Measurements from ENCODE around the gene GEMIN5. TPM values are rescaled to one million over a fixed set of nuclear protein-coding genes. Genes with fewer than 3 reads are reported as not detected.

Gene GEMIN5
- total RNA-seq, 1 donor from 2014 or later = 12.8 TPM

DNA sequence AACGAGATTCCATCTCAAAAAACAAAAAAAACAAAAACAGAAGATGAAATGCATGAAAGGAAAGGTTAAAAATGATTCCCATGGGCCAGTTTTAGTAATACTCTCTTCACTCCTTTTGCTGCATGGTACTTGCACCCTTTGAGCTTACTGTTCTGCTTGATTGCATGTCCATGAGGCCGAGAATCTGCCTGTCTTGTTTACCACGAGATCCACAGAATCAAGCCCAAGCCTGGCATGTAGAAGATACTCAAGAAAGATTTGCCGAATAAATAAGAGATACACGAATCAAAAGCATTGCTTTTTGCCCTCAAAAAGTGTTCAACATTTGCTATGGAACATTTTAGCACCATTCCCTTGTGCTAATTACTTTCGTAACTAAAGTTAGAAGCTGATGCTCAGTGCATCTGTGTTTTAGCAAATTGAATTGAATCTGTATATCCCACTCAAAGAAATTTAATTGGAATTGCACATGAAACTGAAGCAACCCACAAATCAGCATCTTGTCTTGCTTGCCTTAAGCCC is 88.7 kb downstream of the GEMIN5 start:
- H3K27me3 ChIP-seq = no peaks in the 10 kb centered on the region
- no peaks in the 10 kb centered on the region for H3K36me3 ChIP-seq
- intact Hi-C loops (cut with DNase I) = no loop called here
- H3K27ac ChIP-seq = peak overlapping the region; percentile 89
- no peak for TF ChIP-seq POLR2AphosphoS5 (IDR thresholded peaks at IDR 0.05; ENCODE audit: insufficient read depth in 1 of 2, low read depth in 1 of 2)
- no peak for TF ChIP-seq CTCF (IDR thresholded peaks at IDR 0.05)
- no peak for TF ChIP-seq POLR2A (IDR thresholded peaks at IDR 0.05)
- no peaks in the 10 kb centered on the region for H3K9me3 ChIP-seq
- peaks cover 51% of the 10 kb centered on the region for H3K4me1 ChIP-seq
- DNase-seq (ENCODE audit: extremely low spot score in 2 of 2) = no peak
- peak overlapping the region; percentile 58 to 71 for H3K4me3 ChIP-seq

DNA sequence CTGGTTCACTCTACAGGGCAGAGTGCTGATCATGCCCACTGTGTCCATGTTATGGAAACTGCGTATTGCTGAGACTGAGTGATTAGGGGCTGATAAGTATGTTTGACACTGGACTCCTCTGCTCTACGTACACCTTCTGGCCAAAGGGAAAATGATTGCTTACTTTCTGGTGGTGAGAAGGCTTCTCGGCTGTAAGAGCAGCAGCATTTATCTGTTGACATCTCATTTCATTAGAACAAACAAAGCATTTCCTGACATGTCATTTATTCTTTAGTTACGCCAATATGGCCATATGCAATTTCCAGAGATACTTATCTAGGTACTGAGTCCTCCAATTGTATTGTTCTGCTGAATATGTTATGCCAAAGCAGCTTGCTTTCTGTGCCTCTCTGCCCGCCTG is 93.2 kb downstream of the GEMIN5 start:
- no peaks in the 10 kb centered on the region for H3K36me3 ChIP-seq
- intact Hi-C loops (cut with DNase I) = no loop called here
- H3K27me3 ChIP-seq = no peaks in the 10 kb centered on the region
- no peaks in the 10 kb centered on the region for H3K9me3 ChIP-seq
- no peak overlapping the region for H3K27ac ChIP-seq
- peaks cover 37% of the 10 kb centered on the region for H3K4me1 ChIP-seq
- TF ChIP-seq POLR2A (IDR thresholded peaks at IDR 0.05) = no peak
- TF ChIP-seq CTCF (IDR thresholded peaks at IDR 0.05) = no peak
- TF ChIP-seq POLR2AphosphoS5 (IDR thresholded peaks at IDR 0.05; ENCODE audit: insufficient read depth in 1 of 2, low read depth in 1 of 2) = no peak
- DNase-seq (ENCODE audit: extremely low spot score in 2 of 2) = no peak
- no peak overlapping the region for H3K4me3 ChIP-seq

GRCh38 chr5:154842689-154843530 is 95.1 kb downstream of the GEMIN5 start:
- intact Hi-C loops (cut with DNase I) = no loop called here

GRCh38 chr5:154841273-154841661 is 96.7 kb downstream of the GEMIN5 start:
- Histone ChIP-seq H3K27me3 (no peaks in the 10 kb centered on the region), H3K27ac (no peak overlapping the region), H3K9me3 (no peaks in the 10 kb centered on the region), H3K36me3 (peaks cover 0 to 4% of the 10 kb centered on the region in 2 donors), H3K4me1 (peaks cover 11% of the 10 kb centered on the region), H3K4me3 (no peak overlapping the region)
- TF ChIP-seq CTCF (IDR thresholded peaks at IDR 0.05) (no peak), POLR2AphosphoS5 (IDR thresholded peaks at IDR 0.05; ENCODE audit: insufficient read depth in 1 of 2, low read depth in 1 of 2) (no peak), POLR2A (IDR thresholded peaks at IDR 0.05) (no peak)
- intact Hi-C loops (cut with DNase I) = no loop called here
- DNase-seq (ENCODE audit: extremely low spot score in 2 of 2) = no peak

More at GRCh38 chr5:154842689-154843530, 95.1 kb downstream of the GEMIN5 start:
- no peaks in the 10 kb centered on the region for H3K9me3 ChIP-seq
- H3K4me1 ChIP-seq = peaks cover 18% of the 10 kb centered on the region
- no peak overlapping the region for H3K4me3 ChIP-seq
- TF ChIP-seq CTCF (IDR thresholded peaks at IDR 0.05) (no peak), POLR2A (IDR thresholded peaks at IDR 0.05) (no peak), POLR2AphosphoS5 (IDR thresholded peaks at IDR 0.05; ENCODE audit: insufficient read depth in 1 of 2, low read depth in 1 of 2) (no peak)
- H3K27ac ChIP-seq = no peak overlapping the region
- peaks cover 0 to under 1% of the 10 kb centered on the region in 2 donors for H3K36me3 ChIP-seq
- no peak for DNase-seq (ENCODE audit: extremely low spot score in 2 of 2)
- no peaks in the 10 kb centered on the region for H3K27me3 ChIP-seq

Measured in vagina (tissue), 2 donors.